ENCODE results near the gene CYSTM1. TPM values are rescaled to one million over a fixed set of nuclear protein-coding genes. Genes with fewer than 3 reads are reported as not detected.
"Not testable (repeated sequence)": the region's sequence is repeated elsewhere in the genome, so short reads cannot be mapped to it uniquely, and the experiment has no call there.

Gene CYSTM1
- total and polyA plus RNA-seq, 5 donors from 2014 or later: 7.1 to 26.4 (median 13.0) TPM

DNA sequence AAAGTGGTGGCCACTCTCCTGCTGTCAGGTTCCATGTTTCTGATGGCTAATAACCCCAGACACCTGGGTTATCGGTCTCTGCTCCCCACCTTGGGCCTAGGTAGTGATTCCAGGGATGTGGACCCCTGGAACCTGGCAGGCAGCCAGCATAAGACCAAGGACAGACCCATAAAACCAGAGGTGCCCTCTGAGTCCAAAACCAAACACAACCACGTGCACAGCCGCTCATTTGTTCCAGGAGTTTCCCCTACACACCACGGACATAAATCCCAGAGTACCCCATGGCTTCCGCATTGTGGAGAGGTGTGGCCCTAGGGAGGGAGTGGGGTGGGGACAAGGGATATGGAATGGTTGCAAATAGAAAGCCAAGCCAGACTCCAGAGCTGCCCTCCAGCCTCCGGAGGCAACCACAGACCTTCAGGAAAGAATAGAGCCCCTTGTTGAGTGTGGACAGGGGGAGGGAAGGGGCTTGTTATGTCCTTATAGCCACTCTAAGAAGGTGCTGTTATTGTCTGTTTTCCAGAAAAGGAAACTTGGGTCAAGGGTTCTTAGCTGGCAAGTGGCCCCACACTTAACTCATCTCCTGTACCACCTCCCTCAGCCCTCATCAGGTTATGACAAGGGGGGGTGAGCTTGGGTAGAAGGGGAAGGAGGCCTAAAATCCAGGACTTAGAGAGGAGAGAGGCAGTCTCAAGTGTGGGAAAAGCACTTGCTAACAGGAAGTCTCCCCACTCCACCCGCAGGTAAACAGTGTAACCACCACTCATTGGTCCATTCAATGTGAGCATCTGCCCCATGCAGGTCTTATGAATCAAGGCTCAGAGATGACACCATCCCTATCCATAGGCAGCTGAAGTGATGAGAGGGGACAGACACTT, 23.6 kb upstream of the CYSTM1 start:
- ATAC-seq (ENCODE audit: low read depth in 2 of 2): no peak
- no peaks in the 10 kb centered on the region for H3K4me1 ChIP-seq (ENCODE audit: control insufficient read depth, insufficient read depth, low read length, poor library complexity, severe bottlenecking)
- Mint-ChIP-seq H3K36me3 (no peaks in the 10 kb centered on the region), H3K4me1 (peaks cover 0 to 10% (median 5%) of the 10 kb centered on the region in 4 donors), H3K27ac (no peak overlapping the region), H3K27me3 (peaks cover 21% of the 10 kb centered on the region), H3K4me3 (no peak overlapping the region), H3K9me3 (no peaks in the 10 kb centered on the region)
- H3K4me3 ChIP-seq (ENCODE audit: low read depth, low read length): no peak overlapping the region
- H3K27ac ChIP-seq (ENCODE audit: insufficient read depth, low read length, poor library complexity, severe bottlenecking): no peak overlapping the region
- H3K9me3 ChIP-seq (ENCODE audit: control insufficient read depth in 2 of 2, low read length in 2 of 2): no peaks in the 10 kb centered on the region
- H3K36me3 ChIP-seq (ENCODE audit: control insufficient read depth, insufficient read depth, low read length): no peaks in the 10 kb centered on the region
- no peak for DNase-seq
- H3K27me3 ChIP-seq (ENCODE audit: control insufficient read depth, insufficient read depth, low read length): no peaks in the 10 kb centered on the region

DNA sequence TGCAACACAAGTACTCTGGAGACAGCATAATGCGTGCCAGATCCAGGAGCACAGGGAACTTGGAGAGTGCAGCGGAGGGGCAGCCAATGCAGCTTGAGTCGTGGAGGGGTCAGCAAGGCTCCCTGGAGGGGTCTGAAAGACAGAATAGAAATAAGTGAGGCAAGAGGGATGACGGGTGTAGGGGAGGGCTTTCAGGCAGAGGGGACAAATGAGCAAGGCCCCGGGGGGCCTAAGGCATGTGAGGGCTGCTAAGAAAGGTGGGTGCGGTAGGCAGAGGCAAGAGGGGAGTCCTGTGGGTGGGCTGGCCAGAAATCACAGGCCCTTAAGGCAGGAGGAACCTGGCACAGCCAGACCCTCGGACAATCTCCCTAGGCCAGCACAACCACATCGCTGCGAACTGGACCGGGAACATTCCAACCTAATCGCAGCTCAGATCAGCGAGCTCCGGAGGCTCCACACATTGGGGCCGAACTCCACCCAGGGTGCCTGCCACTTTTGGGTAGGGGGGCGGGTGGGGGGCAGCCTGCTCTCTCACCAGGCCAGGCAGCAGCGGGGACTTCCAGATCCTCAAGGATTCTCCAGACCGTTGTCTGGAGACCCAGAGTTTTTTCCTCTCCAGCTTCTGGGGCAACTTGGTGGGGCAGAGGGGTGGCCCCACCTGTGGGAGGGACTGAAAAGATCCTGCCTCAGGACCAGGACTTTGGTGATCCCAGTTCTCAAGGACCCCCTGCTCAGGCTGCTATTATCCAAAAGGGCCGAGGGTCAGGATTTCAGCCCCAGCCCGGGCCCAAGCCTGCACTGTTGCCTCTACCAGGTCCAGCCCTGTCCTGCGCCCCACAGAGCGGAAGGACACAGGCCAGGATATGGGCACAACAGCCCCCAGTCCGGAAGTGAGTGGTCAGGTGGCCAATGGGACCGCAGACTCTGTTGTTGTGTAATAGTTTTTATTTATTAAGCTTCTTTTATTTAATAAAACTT, 22.7 kb upstream of the CYSTM1 start:
- Mint-ChIP-seq H3K4me1 (peaks cover 0 to 12% (median 6%) of the 10 kb centered on the region in 4 donors), H3K27ac (no peak overlapping the region), H3K9me3 (no peaks in the 10 kb centered on the region), H3K27me3 (peaks cover 12% of the 10 kb centered on the region), H3K4me3 (no peak overlapping the region), H3K36me3 (no peaks in the 10 kb centered on the region)
- DNase-seq: no peak
- Histone ChIP-seq H3K9me3 (ENCODE audit: control insufficient read depth in 2 of 2, low read length in 2 of 2) (no peaks in the 10 kb centered on the region), H3K27ac (ENCODE audit: insufficient read depth, low read length, poor library complexity, severe bottlenecking) (no peak overlapping the region), H3K36me3 (ENCODE audit: control insufficient read depth, insufficient read depth, low read length) (no peaks in the 10 kb centered on the region), H3K4me1 (ENCODE audit: control insufficient read depth, insufficient read depth, low read length, poor library complexity, severe bottlenecking) (peaks cover 7% of the 10 kb centered on the region), H3K27me3 (ENCODE audit: control insufficient read depth, insufficient read depth, low read length) (no peaks in the 10 kb centered on the region), H3K4me3 (ENCODE audit: low read depth, low read length) (no peak overlapping the region)
- ATAC-seq (ENCODE audit: low read depth in 2 of 2): no peak

DNA sequence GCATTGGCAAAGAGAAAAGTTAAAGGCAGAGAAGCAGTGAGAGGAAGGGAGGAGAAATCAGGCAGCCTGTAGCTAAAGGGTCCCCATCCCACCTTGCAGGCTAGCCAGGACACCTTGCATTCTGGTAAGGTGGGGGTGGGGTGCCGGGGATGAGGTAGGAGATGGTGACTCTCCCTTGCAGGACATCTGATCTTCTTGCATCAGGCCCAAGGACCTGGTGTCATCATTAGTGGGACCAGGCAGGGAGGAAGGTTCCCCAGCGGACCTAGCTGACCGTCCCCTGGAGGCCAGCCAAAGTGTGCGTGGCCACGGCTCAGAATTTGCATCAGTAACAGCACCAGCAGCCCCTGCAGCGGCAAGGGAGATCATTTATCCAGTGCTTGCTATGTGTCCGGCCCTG, 21.7 kb upstream of the CYSTM1 start:
- Histone ChIP-seq H3K4me3 (ENCODE audit: low read depth, low read length) (no peak overlapping the region), H3K27ac (ENCODE audit: insufficient read depth, low read length, poor library complexity, severe bottlenecking) (no peak overlapping the region), H3K36me3 (ENCODE audit: control insufficient read depth, insufficient read depth, low read length) (no peaks in the 10 kb centered on the region), H3K27me3 (ENCODE audit: control insufficient read depth, insufficient read depth, low read length) (no peaks in the 10 kb centered on the region), H3K9me3 (ENCODE audit: control insufficient read depth in 2 of 2, low read length in 2 of 2) (no peaks in the 10 kb centered on the region), H3K4me1 (ENCODE audit: control insufficient read depth, insufficient read depth, low read length, poor library complexity, severe bottlenecking) (peaks cover 10% of the 10 kb centered on the region)
- H3K27ac Mint-ChIP-seq: no peak overlapping the region
- H3K9me3 Mint-ChIP-seq: no peaks in the 10 kb centered on the region
- ATAC-seq (ENCODE audit: low read depth in 2 of 2): no peak
- no peak for DNase-seq
- no peaks in the 10 kb centered on the region for H3K36me3 Mint-ChIP-seq
- no peak overlapping the region for H3K4me3 Mint-ChIP-seq
- peaks cover 2% of the 10 kb centered on the region for H3K27me3 Mint-ChIP-seq
- peaks cover 0 to 10% (median 6%) of the 10 kb centered on the region in 4 donors for H3K4me1 Mint-ChIP-seq

DNA sequence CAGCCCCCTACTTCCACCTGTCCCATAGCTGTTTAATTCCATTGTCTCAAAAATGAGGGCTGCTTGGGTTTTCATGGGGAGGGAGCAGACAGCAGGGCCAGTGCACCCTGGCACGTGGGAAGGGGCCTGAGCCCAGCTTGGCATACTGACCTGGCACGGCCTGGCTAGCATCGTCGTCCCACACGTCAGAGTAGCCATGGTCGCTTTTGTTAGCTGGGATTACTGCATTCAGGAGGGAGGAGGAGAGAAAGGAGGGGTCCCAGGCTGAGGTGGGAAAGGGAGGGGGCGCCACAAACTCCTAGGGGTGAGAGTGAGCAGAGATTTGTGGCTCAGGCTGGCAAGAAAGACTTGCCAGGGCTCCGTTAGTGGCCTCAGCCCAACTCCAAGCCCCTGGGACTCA, 21.1 kb upstream of the CYSTM1 start:
- Mint-ChIP-seq H3K4me1 (peaks cover 0 to 10% (median 6%) of the 10 kb centered on the region in 4 donors), H3K4me3 (no peak overlapping the region), H3K27me3 (no peaks in the 10 kb centered on the region), H3K9me3 (no peaks in the 10 kb centered on the region), H3K27ac (no peak overlapping the region), H3K36me3 (no peaks in the 10 kb centered on the region)
- Histone ChIP-seq H3K36me3 (ENCODE audit: control insufficient read depth, insufficient read depth, low read length) (no peaks in the 10 kb centered on the region), H3K4me3 (ENCODE audit: low read depth, low read length) (no peak overlapping the region), H3K4me1 (ENCODE audit: control insufficient read depth, insufficient read depth, low read length, poor library complexity, severe bottlenecking) (peaks cover 10% of the 10 kb centered on the region), H3K27me3 (ENCODE audit: control insufficient read depth, insufficient read depth, low read length) (no peaks in the 10 kb centered on the region), H3K9me3 (ENCODE audit: control insufficient read depth in 2 of 2, low read length in 2 of 2) (no peaks in the 10 kb centered on the region), H3K27ac (ENCODE audit: insufficient read depth, low read length, poor library complexity, severe bottlenecking) (no peak overlapping the region)
- DNase-seq: no peak
- ATAC-seq (ENCODE audit: low read depth in 2 of 2): no peak

DNA sequence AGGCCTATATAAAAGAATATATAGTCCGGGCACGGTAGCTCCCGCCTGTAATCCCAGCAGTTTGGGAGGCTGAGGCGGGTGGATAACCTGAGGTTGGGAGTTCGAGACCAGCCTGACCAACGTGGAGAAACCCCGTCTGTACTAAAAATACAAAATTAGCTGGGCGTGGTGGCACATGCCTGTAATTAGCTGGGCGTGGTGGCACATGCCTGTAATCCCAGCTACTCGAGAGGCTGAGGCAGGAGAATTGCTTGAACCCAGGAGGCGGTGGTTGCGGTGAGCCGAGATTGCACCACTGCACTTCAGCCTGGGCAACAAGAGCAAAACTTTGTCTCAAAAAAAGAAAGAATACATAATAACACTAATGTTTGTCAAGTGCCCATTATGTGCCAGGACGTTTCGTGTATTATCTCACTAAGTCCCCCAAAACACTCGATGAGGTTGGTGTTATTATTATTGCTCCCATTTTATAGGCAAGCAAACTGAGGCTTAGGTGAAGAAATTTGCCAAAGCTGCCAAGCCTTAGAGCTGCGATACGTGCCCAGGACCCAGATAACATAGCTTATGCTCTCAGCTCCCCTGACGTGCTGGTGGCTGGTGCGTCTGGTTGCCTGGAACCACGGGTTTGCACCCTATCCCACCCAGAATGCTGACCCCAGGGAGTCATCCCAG, 20.1 kb upstream of the CYSTM1 start:
- not testable (repeated sequence) for H3K27me3 Mint-ChIP-seq; H3K27ac ChIP-seq (ENCODE audit: insufficient read depth, low read length, poor library complexity, severe bottlenecking); H3K9me3 Mint-ChIP-seq; H3K36me3 ChIP-seq (ENCODE audit: control insufficient read depth, insufficient read depth, low read length); H3K4me3 ChIP-seq (ENCODE audit: low read depth, low read length); H3K27ac Mint-ChIP-seq; DNase-seq; H3K9me3 ChIP-seq (ENCODE audit: control insufficient read depth in 2 of 2, low read length in 2 of 2); H3K27me3 ChIP-seq (ENCODE audit: control insufficient read depth, insufficient read depth, low read length); ATAC-seq (ENCODE audit: low read depth in 2 of 2); H3K4me3 Mint-ChIP-seq; H3K4me1 ChIP-seq (ENCODE audit: control insufficient read depth, insufficient read depth, low read length, poor library complexity, severe bottlenecking); H3K36me3 Mint-ChIP-seq
- peaks cover 0 to 10% (median 6%) of the 10 kb centered on the region in 4 donors for H3K4me1 Mint-ChIP-seq

DNA sequence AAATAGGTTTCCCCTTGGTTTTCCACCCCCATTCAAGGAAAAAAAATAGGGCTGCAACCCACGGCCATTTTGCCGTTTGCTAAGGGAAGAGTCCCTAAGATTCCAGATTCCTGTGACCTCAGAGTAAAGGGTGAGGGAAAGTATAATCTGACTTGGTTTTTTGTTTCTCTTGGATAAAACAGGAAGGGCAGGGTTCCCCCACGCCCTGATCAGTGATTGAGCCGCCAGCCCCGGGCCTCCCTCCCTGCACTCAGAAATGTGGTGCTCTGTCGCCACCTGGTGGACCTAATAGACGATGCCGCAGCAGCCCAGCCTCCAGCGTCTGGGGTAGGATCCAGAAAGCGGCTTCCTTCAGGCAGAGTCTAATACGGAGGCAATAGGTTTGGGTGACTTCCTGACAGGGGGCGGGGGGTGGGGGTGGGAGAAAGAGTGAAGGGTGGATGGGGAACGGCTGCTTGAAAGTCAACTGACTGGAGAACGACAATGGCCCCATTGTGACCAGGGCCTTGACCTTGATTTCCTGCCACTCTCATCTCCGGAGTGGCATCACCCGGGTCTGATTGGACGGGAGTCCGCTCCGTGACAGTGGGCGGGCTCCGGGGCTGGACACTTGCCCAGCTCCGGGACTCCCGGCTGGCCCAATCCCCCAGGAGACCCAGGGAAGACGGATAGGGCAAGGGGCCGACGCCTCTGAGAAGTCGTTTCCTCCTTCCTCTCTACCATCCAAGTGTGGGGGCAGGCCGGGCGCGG, 17.8 kb upstream of the CYSTM1 start:
- Mint-ChIP-seq H3K27ac (peak overlapping the region in 2 of 3 donors; percentile 47 to 81), H3K36me3 (no peaks in the 10 kb centered on the region)
- peak overlapping the region; percentile 30 for H3K4me3 ChIP-seq (ENCODE audit: low read depth, low read length)

More for the DNA sequence above, 17.8 kb upstream of the CYSTM1 start:
- Histone ChIP-seq H3K4me1 (ENCODE audit: control insufficient read depth, insufficient read depth, low read length, poor library complexity, severe bottlenecking) (peaks cover 10% of the 10 kb centered on the region), H3K36me3 (ENCODE audit: control insufficient read depth, insufficient read depth, low read length) (no peaks in the 10 kb centered on the region), H3K27me3 (ENCODE audit: control insufficient read depth, insufficient read depth, low read length) (no peaks in the 10 kb centered on the region), H3K9me3 (ENCODE audit: control insufficient read depth in 2 of 2, low read length in 2 of 2) (no peaks in the 10 kb centered on the region), H3K27ac (ENCODE audit: insufficient read depth, low read length, poor library complexity, severe bottlenecking) (peak overlapping the region; percentile 5)
- ATAC-seq (ENCODE audit: low read depth in 2 of 2) (peak; percentile 98 to 99), DNase-seq (peak; percentile 76 to 85 (median 82))
- Mint-ChIP-seq H3K9me3 (no peaks in the 10 kb centered on the region), H3K27me3 (no peaks in the 10 kb centered on the region), H3K4me3 (peak overlapping the region in 2 of 4 donors; percentile 61 to 62), H3K4me1 (peaks cover 0 to 10% (median 6%) of the 10 kb centered on the region in 4 donors)

Data from CD4-positive, CD25-positive, alpha-beta regulatory T cell (primary cell).